GM23338 (cell line): ENCODE results near the gene ARRB1.

Experiments
- CTCF ChIP-seq, 2 experiments: fragments of 200-600 bp in 1 of 2; sonication (generic) in 1 of 2; conservative IDR thresholded peaks; 2 replicates each; pipeline versions ENCODE4 v1.5.1 to v1.6.1; 2016 to 2017; ENCODE audit warnings: antibody characterized with exemption in 2 of 2, low read depth in 2 of 2, mild to moderate bottlenecking in 2 of 2, moderate library complexity in 1 of 2
- EZH2phosphoT487 ChIP-seq: fragments of 200-600 bp; sonication (generic); IDR thresholded peaks from one replicate; pipeline ENCODE4 v1.8.1; 2018; ENCODE audit warnings: antibody characterized with exemption; ENCODE audit not compliant: unreplicated experiment
- POLR2AphosphoS5 ChIP-seq: IDR thresholded peaks from 2 replicates; pipeline ENCODE4 v1.6.1; 2016; ENCODE audit warnings: antibody characterized with exemption, low read depth
- TF ChIP-seq, protein P1 (sequence below): IDR thresholded peaks from 2 replicates; pipeline ENCODE4 v1.6.1; 2016; ENCODE audit warnings: antibody characterized with exemption
- TF ChIP-seq, protein P2 (sequence below): IDR thresholded peaks from one replicate; pipeline ENCODE4 v1.6.1; 2018; ENCODE audit warnings: antibody characterized with exemption; ENCODE audit not compliant: unreplicated experiment

- TF ChIP-seq CTCF (conservative IDR thresholded peaks at IDR 0.05; ENCODE audit: low read depth in 2 of 2) (no peak), POLR2AphosphoS5 (no peak), EZH2phosphoT487 (no peak)
- TF ChIP-seq, protein P1, sequence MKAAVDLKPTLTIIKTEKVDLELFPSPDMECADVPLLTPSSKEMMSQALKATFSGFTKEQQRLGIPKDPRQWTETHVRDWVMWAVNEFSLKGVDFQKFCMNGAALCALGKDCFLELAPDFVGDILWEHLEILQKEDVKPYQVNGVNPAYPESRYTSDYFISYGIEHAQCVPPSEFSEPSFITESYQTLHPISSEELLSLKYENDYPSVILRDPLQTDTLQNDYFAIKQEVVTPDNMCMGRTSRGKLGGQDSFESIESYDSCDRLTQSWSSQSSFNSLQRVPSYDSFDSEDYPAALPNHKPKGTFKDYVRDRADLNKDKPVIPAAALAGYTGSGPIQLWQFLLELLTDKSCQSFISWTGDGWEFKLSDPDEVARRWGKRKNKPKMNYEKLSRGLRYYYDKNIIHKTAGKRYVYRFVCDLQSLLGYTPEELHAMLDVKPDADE = no peak
- TF ChIP-seq, protein P2, sequence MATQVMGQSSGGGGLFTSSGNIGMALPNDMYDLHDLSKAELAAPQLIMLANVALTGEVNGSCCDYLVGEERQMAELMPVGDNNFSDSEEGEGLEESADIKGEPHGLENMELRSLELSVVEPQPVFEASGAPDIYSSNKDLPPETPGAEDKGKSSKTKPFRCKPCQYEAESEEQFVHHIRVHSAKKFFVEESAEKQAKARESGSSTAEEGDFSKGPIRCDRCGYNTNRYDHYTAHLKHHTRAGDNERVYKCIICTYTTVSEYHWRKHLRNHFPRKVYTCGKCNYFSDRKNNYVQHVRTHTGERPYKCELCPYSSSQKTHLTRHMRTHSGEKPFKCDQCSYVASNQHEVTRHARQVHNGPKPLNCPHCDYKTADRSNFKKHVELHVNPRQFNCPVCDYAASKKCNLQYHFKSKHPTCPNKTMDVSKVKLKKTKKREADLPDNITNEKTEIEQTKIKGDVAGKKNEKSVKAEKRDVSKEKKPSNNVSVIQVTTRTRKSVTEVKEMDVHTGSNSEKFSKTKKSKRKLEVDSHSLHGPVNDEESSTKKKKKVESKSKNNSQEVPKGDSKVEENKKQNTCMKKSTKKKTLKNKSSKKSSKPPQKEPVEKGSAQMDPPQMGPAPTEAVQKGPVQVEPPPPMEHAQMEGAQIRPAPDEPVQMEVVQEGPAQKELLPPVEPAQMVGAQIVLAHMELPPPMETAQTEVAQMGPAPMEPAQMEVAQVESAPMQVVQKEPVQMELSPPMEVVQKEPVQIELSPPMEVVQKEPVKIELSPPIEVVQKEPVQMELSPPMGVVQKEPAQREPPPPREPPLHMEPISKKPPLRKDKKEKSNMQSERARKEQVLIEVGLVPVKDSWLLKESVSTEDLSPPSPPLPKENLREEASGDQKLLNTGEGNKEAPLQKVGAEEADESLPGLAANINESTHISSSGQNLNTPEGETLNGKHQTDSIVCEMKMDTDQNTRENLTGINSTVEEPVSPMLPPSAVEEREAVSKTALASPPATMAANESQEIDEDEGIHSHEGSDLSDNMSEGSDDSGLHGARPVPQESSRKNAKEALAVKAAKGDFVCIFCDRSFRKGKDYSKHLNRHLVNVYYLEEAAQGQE = no peak
These were observed 36.0 kb downstream of the ARRB1 start for GRCh38 chr11:75315439-75315805.
